ENCODE measurements around the gene WDFY4. TPM values are rescaled to one million over a fixed set of nuclear protein-coding genes. Genes with fewer than 3 reads are reported as not detected.

The WDFY4 gene
- total RNA-seq, 2 donors from 2014 or later, result not detected

DNA sequence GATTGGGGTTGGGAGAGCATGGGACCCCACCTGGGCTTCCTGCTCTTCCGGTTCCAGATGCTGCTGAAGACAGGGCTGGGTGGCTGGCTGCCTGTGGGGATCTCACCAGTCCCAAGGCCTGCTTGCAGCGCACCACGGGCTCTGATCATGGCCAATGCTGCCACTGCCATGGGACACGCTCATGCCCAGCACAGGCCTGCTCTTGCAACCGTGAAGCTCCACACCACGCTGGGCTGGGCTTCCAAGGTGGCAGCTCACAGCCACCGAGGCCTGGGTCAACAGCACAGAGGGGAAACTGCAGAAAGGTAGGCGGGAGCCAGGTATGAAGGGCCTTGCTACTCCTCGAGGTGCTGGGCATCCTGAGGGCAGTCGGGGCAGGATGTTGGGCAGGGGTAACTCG is 327.1 kb downstream of the WDFY4 start:
- no peak for TF ChIP-seq CTCF (conservative IDR thresholded peaks at IDR 0.05)
- Mint-ChIP-seq H3K36me3 (ENCODE audit: low read depth) (no peaks in the 10 kb centered on the region), H3K4me1 (peaks cover 17% of the 10 kb centered on the region), H3K27me3 (ENCODE audit: insufficient read depth) (no peaks in the 10 kb centered on the region), H3K27ac (no peak overlapping the region), H3K4me3 (no peak overlapping the region), H3K9me3 (no peaks in the 10 kb centered on the region)
- H3K4me3 ChIP-seq (ENCODE audit: low read length), result no peak overlapping the region
- H3K4me1 ChIP-seq (ENCODE audit: control insufficient read depth, insufficient read depth, low read length), result no peaks in the 10 kb centered on the region
- no peaks in the 10 kb centered on the region for H3K36me3 ChIP-seq (ENCODE audit: control insufficient read depth, insufficient read depth, low read length)
- H3K27ac ChIP-seq (ENCODE audit: low read depth, low read length), result no peak overlapping the region
- no peaks in the 10 kb centered on the region for H3K27me3 ChIP-seq (ENCODE audit: control insufficient read depth, insufficient read depth, low read length, poor library complexity, severe bottlenecking)
- H3K9me3 ChIP-seq (ENCODE audit: control insufficient read depth, low read length), result no peaks in the 10 kb centered on the region
- H3K9ac ChIP-seq (ENCODE audit: extremely low read depth, low read length, poor library complexity, severe bottlenecking), result no peak overlapping the region
- WGBS, 2 experiments (ENCODE audit: insufficient coverage in 1 of 2, insufficient read length in 1 of 2), result 92 to 100% methylated on average over 7 to 11 of the region's 11 CpGs
- DNase-seq, result no peak

- DNase-seq, result peak; percentile 70
- Histone ChIP-seq H3K36me3 (ENCODE audit: control insufficient read depth, insufficient read depth, low read length) (no peaks in the 10 kb centered on the region), H3K27me3 (ENCODE audit: control insufficient read depth, insufficient read depth, low read length, poor library complexity, severe bottlenecking) (no peaks in the 10 kb centered on the region), H3K9ac (ENCODE audit: extremely low read depth, low read length, poor library complexity, severe bottlenecking) (no peak overlapping the region), H3K4me3 (ENCODE audit: low read length) (no peak overlapping the region), H3K27ac (ENCODE audit: low read depth, low read length) (no peak overlapping the region), H3K4me1 (ENCODE audit: control insufficient read depth, insufficient read depth, low read length) (no peaks in the 10 kb centered on the region), H3K9me3 (ENCODE audit: control insufficient read depth, low read length) (no peaks in the 10 kb centered on the region)
- no peaks in the 10 kb centered on the region for H3K36me3 Mint-ChIP-seq (ENCODE audit: low read depth)
- H3K27ac Mint-ChIP-seq, result no peak overlapping the region
- peaks cover 17% of the 10 kb centered on the region for H3K4me1 Mint-ChIP-seq
- H3K9me3 Mint-ChIP-seq, result no peaks in the 10 kb centered on the region
- H3K27me3 Mint-ChIP-seq (ENCODE audit: insufficient read depth), result no peaks in the 10 kb centered on the region
- no peak overlapping the region for H3K4me3 Mint-ChIP-seq
- peak; percentile 16 for TF ChIP-seq CTCF (conservative IDR thresholded peaks at IDR 0.05)
- 78 to 100% methylated on average over 2 to 4 of the region's 4 CpGs for WGBS, 2 experiments (ENCODE audit: insufficient coverage in 1 of 2, insufficient read length in 1 of 2)
These were observed 327.9 kb downstream of the WDFY4 start for GRCh38 chr10:49012603-49013002.

DNA sequence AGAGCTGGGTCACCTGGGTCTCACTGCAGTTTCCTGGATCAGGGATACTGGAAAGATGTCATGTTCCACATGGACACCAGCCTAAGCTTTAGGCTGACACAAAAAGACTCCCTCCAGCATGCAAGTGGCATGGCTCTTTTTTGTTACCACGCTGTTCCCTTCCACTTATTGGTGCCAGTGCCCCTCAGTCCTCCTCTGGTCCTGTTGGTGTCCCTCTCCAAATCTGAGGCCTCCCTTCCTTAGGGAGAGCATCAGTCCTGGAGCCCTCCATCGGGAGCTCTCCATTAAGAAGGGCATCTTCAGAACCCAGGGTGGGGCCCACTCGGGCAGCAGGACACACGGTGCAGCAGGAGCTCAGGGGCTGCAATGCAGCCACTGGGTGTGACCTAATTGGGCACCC is 331.0 kb downstream of the WDFY4 start:
- Mint-ChIP-seq H3K27ac (no peak overlapping the region), H3K9me3 (no peaks in the 10 kb centered on the region), H3K4me3 (no peak overlapping the region), H3K36me3 (ENCODE audit: low read depth) (no peaks in the 10 kb centered on the region), H3K27me3 (ENCODE audit: insufficient read depth) (no peaks in the 10 kb centered on the region), H3K4me1 (peaks cover 17% of the 10 kb centered on the region)
- no peaks in the 10 kb centered on the region for H3K9me3 ChIP-seq (ENCODE audit: control insufficient read depth, low read length)
- H3K27me3 ChIP-seq (ENCODE audit: control insufficient read depth, insufficient read depth, low read length, poor library complexity, severe bottlenecking), result no peaks in the 10 kb centered on the region
- H3K36me3 ChIP-seq (ENCODE audit: control insufficient read depth, insufficient read depth, low read length), result no peaks in the 10 kb centered on the region
- no peak overlapping the region for H3K4me3 ChIP-seq (ENCODE audit: low read length)
- no peak overlapping the region for H3K27ac ChIP-seq (ENCODE audit: low read depth, low read length)
- H3K4me1 ChIP-seq (ENCODE audit: control insufficient read depth, insufficient read depth, low read length), result no peaks in the 10 kb centered on the region
- TF ChIP-seq CTCF (conservative IDR thresholded peaks at IDR 0.05), result no peak
- H3K9ac ChIP-seq (ENCODE audit: extremely low read depth, low read length, poor library complexity, severe bottlenecking), result no peak overlapping the region
- no peak for DNase-seq
- WGBS, 2 experiments (ENCODE audit: insufficient coverage in 1 of 2, insufficient read length in 1 of 2), result 89 to 90% methylated on average over 1 to 4 of the region's 4 CpGs

All from endodermal cell (in vitro differentiated cells).